ENCODE data around the gene TNIP1. TPM values are rescaled to one million over a fixed set of nuclear protein-coding genes. Genes with fewer than 3 reads are reported as not detected.

TNIP1 gene
- total RNA-seq, 1 donor from 2014 or later = 512 TPM

DNA sequence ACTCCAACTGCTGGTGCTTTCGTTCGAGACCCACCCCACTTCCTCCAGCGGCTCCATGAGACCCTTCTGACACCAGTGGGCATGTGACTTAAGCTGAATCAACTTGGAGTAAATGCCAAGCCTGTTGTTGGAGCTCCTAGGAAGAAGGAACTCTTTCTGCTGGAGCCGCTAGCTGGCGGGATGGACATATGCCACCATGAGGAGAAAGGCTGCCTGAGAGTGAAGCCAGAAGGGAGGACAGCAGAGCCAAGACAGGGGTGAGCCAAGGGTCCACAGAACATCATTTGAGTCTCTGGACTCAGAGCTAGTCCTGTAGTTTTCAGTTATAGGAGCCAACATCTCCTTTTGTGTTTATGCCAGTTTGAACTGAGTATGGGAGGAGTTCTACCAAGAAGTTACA, 40.8 kb upstream of the TNIP1 start:
- H3K36me3 Mint-ChIP-seq (ENCODE audit: low read depth) = peaks cover 85% of the 10 kb centered on the region
- TF ChIP-seq CTCF (IDR thresholded peaks at IDR 0.05) = no peak
- H3K4me1 Mint-ChIP-seq = peaks cover 49% of the 10 kb centered on the region
- POLR2A ChIA-PET = interaction anchor here (0.7 to 1.2 kb wide), 3 partner anchors 35 to 43 kb away, joined by 3 to 4 read pairs (median 3); partner anchors contain the start of gene ANXA6
- H3K4me3 Mint-ChIP-seq = no peak overlapping the region
- intact Hi-C loops (cut with micrococcal nuclease) = no loop called here
- CTCF ChIA-PET = interaction anchor here (1.5 to 10.8 kb wide), 3 partner anchors 44 to 194 kb away, joined by 4 to 309 read pairs (median 73); no protein-coding TSS in a partner anchor
- H3K27me3 Mint-ChIP-seq = no peaks in the 10 kb centered on the region
- H3K9me3 Mint-ChIP-seq = no peaks in the 10 kb centered on the region
- ATAC-seq (ENCODE audit: low read depth) (no peak), DNase-seq (no peak)
- H3K27ac Mint-ChIP-seq = peak overlapping the region; percentile 64

GRCh38 chr5:151121095-151121494, 40.3 kb upstream of the TNIP1 start:
- no peaks in the 10 kb centered on the region for H3K9me3 Mint-ChIP-seq
- H3K4me3 Mint-ChIP-seq = no peak overlapping the region
- no peak for TF ChIP-seq CTCF (IDR thresholded peaks at IDR 0.05)
- CTCF ChIA-PET = interaction anchor here (1.5 to 10.8 kb wide), 3 partner anchors 45 to 195 kb away, joined by 4 to 309 read pairs (median 73); no protein-coding TSS in a partner anchor
- peaks cover 43% of the 10 kb centered on the region for H3K4me1 Mint-ChIP-seq
- no peaks in the 10 kb centered on the region for H3K27me3 Mint-ChIP-seq
- H3K36me3 Mint-ChIP-seq (ENCODE audit: low read depth) = peaks cover 85% of the 10 kb centered on the region
- POLR2A ChIA-PET = interaction anchor here (1.2 kb wide), 1 partner anchor 34 kb away, joined by 3 read pairs; no protein-coding TSS in a partner anchor
- intact Hi-C loops (cut with micrococcal nuclease) = no loop called here
- peak overlapping the region; percentile 43 for H3K27ac Mint-ChIP-seq
- no peak for ATAC-seq (ENCODE audit: low read depth)
- no peak for DNase-seq

GRCh38 chr5:151118913-151119575, 38.2 kb upstream of the TNIP1 start:
- Mint-ChIP-seq H3K36me3 (ENCODE audit: low read depth) (peaks cover 83% of the 10 kb centered on the region), H3K4me1 (peaks cover 30% of the 10 kb centered on the region), H3K27me3 (no peaks in the 10 kb centered on the region), H3K27ac (peak overlapping the region; percentile 35), H3K9me3 (no peaks in the 10 kb centered on the region), H3K4me3 (no peak overlapping the region)
- ATAC-seq (ENCODE audit: low read depth) = no peak
- intact Hi-C loops (cut with micrococcal nuclease) = no loop called here
- no peak for DNase-seq
- ChIA-PET CTCF (interaction anchor here (0.9 to 16.6 kb wide), 4 partner anchors 30 to 120 kb away, joined by 3 to 625 read pairs (median 106); no protein-coding TSS in a partner anchor), POLR2A (no interaction called here)
- TF ChIP-seq CTCF (IDR thresholded peaks at IDR 0.05) = no peak

GRCh38 chr5:151115272-151115905, 34.6 kb upstream of the TNIP1 start:
- H3K27ac Mint-ChIP-seq = peak overlapping the region; percentile 12
- ChIA-PET POLR2A (interaction anchor here (0.6 to 3.7 kb wide), 20 partner anchors 10 to 137 kb away, joined by 3 to 30 read pairs (median 4); no protein-coding TSS in a partner anchor), CTCF (interaction anchor here (0.6 to 16.6 kb wide), 50 partner anchors 10 to 415 kb away, joined by 3 to 625 read pairs (median 5); partner anchors contain the start of genes ANXA6, RBM22 and TNIP1)
- DNase-seq = peak; percentile 70
- no peaks in the 10 kb centered on the region for H3K9me3 Mint-ChIP-seq
- no peaks in the 10 kb centered on the region for H3K27me3 Mint-ChIP-seq
- peak; percentile 78 for TF ChIP-seq CTCF (IDR thresholded peaks at IDR 0.05)
- no peak overlapping the region for H3K4me3 Mint-ChIP-seq
- peaks cover 26% of the 10 kb centered on the region for H3K4me1 Mint-ChIP-seq
- intact Hi-C loops (cut with micrococcal nuclease) = loop anchor here (1.0 kb wide), 8 partner anchors 9 to 314 kb away; no protein-coding TSS in a partner anchor
- peaks cover 80% of the 10 kb centered on the region for H3K36me3 Mint-ChIP-seq (ENCODE audit: low read depth)
- ATAC-seq (ENCODE audit: low read depth) = peak; percentile 80

DNA sequence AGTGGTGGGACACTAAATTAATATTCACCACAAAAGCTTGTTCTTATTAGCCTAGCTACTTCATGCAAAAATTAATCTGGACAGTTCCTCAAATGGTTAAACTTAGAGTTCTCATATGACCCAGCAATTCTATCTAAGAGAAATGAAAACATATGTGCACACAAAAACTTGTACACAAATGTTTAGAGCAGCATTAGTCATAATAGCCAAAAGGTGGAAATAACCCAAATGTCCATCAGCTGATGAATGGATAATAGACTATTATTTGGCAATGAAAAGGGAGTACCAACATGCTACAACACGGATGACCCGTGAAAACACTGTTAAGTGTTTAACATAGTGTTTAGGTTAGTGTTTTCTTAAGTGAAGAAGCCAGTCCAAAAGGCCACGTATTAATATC, 32.8 kb upstream of the TNIP1 start:
- ATAC-seq (ENCODE audit: low read depth) = no peak
- H3K36me3 Mint-ChIP-seq (ENCODE audit: low read depth) = peaks cover 80% of the 10 kb centered on the region
- intact Hi-C loops (cut with micrococcal nuclease) = no loop called here
- CTCF ChIA-PET = interaction anchor here (1.0 to 16.6 kb wide), 10 partner anchors 11 to 312 kb away, joined by 3 to 625 read pairs (median 23); partner anchors contain the start of gene TNIP1
- no peaks in the 10 kb centered on the region for H3K9me3 Mint-ChIP-seq
- H3K4me3 Mint-ChIP-seq = no peak overlapping the region
- H3K27ac Mint-ChIP-seq = peak overlapping the region; percentile 38
- no peak for DNase-seq
- TF ChIP-seq CTCF (IDR thresholded peaks at IDR 0.05) = no peak
- peaks cover 32% of the 10 kb centered on the region for H3K4me1 Mint-ChIP-seq
- POLR2A ChIA-PET = interaction anchor here (0.5 to 3.6 kb wide), 10 partner anchors 17 to 123 kb away, joined by 3 to 30 read pairs (median 6); partner anchors contain the start of gene TNIP1
- no peaks in the 10 kb centered on the region for H3K27me3 Mint-ChIP-seq
